B cell (primary cell): ENCODE data around the gene NUS1.

Source experiments
- EZH2 ChIP-seq: IDR thresholded peaks from 2 replicates; pipeline ENCODE4 v1.6.1; 2012; ENCODE audit warnings: borderline replicate concordance, low read depth, mild to moderate bottlenecking, moderate library complexity, low read length; ENCODE audit not compliant: insufficient read depth, poor library complexity, severe bottlenecking
- TF ChIP-seq, protein P1 (sequence below): fragments of 200-600 bp; IDR thresholded peaks from one replicate; pipeline ENCODE4 v1.8.0; 2022; ENCODE audit warnings: antibody characterized with exemption, mild to moderate bottlenecking

DNA sequence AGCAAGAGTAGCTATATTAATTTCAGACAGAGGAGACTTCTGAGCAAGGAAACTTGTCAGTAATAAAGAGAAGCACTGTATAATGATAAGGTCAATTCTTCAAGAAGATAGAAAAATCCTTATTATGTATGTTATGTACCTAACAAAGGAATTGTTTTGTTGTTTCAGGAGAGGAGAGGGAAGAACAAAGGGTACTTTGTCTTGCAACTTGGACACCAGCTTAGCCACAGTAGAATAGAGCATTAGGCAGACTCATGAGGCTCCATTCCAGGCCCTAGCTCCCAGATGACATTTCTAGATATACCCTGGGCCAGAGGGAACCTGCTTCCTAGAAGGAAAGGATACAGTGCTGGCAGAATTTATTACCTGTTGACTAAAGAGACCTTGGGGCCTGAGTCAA, 6.5 kb upstream of the NUS1 start:
- TF ChIP-seq, protein P1, sequence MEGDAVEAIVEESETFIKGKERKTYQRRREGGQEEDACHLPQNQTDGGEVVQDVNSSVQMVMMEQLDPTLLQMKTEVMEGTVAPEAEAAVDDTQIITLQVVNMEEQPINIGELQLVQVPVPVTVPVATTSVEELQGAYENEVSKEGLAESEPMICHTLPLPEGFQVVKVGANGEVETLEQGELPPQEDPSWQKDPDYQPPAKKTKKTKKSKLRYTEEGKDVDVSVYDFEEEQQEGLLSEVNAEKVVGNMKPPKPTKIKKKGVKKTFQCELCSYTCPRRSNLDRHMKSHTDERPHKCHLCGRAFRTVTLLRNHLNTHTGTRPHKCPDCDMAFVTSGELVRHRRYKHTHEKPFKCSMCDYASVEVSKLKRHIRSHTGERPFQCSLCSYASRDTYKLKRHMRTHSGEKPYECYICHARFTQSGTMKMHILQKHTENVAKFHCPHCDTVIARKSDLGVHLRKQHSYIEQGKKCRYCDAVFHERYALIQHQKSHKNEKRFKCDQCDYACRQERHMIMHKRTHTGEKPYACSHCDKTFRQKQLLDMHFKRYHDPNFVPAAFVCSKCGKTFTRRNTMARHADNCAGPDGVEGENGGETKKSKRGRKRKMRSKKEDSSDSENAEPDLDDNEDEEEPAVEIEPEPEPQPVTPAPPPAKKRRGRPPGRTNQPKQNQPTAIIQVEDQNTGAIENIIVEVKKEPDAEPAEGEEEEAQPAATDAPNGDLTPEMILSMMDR = no peak
- TF ChIP-seq EZH2 = no peak
